ENCODE measurements around the gene TMEM52.
"Not testable (repeated sequence)": the region's sequence is repeated elsewhere in the genome, so short reads cannot be mapped to it uniquely, and the experiment has no call there.

Gene TMEM52

DNA sequence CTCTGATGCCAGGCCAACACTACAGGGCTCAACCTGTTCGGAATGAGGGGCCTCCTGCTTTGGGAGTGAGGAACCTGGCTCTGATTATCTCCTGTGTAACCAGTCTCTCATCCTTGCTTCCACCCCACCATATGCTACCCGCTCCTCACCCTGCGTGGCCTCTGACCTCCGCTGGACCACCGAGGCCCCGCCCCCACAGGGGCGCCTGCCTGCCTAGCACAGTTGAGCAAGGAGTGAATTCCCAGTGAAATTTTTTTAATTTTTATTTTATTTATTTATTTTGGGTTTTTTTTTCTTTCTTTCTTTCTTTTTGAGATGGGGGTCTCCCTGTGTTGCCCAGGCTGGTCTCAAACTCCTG is 26.3 kb downstream of the TMEM52 start:
- DNase-seq: no peak

DNA sequence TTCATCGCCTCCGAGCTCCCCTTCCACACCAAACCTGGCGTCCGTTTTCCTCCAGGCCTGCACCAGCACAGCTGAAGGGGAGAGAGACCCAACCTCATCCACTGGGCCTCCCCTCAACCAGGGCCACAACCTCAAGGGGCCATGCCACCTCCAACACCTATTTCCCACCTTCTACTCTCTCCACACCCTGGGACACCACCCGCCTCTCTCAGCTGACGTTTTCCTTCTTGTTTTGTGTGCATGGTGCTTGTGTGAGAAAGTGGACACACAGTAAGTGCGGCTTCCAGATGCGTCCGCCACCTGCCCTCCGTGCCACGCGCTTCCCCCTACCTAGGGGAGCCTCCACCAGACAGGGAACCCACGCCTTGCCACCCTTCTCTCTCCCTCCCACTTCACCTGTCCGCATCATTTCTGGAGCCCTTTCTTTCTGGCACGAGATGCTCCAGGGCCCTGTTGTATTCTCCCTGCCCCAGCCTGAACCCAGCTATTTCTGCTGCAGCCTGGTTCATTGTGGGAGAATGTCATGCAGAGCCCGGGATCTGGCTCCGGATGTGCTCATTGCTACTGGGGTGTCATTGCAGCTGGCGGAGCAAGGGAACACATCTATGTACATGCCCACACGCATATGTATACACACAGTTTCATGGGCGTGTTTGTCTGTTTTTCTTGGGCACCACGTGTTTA is 26.9 kb downstream of the TMEM52 start:
- peak; percentile 30 for DNase-seq

DNA sequence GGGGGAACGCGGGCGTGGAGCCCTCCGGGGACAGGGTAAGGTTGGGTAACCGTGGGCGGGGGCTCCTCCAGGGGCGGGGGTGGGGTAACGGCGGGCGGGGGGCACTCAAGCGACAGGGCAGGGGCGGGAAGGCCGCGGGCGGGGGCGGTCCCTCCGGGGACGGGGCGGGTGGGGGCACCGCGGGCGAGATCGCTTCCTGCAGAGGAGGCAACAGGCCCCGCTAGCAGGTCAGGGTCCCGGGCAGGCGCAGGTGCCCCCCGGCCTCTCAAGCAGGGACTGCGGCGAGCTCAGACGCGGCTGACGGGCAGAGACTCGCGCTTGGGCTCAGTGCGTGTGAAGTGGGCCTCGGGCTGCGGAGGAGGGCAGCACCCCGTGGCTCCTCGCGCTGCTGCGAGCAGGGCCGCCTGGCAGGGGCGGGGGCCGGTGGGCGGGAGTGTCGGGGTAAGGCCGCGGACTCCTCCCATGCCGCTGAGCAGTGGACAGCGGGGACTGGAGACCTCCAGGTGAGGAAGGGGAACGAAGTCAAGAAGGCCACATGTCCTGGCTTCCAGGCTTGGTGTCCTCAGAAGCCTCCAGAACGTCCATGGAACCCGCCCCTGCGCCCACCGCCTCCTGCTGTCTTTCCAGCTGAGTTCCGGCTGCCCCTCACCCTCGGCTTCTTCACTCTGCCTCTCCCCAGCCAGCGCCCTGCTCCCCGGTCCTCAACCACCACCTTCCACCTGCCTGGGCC is 27.6 kb downstream of the TMEM52 start:
- DNase-seq: peak; percentile 73

DNA sequence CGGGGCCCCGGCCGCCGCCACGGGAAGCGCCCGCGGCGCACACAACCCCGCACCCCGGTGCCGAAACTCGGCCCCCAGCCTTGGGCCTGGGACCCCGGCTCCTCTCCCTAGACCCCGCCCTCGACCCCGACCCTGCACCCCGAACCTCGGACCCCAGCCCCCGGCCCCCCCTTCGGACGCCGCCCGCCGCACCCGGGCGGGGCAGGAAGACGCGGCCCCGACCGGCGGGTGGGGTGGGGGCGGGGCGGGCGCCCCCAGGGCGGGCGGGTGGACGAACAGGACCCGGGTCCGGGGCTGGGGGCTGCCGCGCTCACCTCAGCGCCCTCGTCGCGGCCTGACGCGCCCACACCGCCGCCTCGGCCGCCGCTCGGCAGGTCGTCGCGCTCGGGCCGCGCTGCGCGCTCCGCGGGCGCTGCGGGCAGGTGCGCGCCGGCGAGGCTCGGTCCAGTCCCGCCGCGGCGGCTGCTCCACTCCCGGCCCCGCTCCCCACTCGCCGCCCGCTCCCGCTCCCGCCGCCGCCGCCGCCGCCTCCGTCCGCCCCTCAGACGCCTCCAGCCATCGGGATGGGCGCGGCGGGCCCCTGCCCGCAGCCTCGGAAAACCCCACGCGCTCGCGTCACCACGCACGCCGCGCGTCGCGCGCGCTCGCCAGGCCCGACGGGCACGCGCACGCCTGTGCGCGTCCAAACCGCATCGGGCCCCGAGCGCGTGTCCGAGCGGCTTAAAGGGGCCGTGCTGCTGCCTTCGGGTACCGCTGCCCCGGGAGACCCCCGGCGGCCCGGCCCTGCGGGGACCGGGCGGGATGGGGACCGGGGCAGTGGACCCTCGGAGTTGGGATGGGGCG is 28.4 kb downstream of the TMEM52 start, which contains the start of gene GNB1:
TSS of gene GNB1 (minus strand) at position 582 of the 843 bp plus-strand sequence. CDS start 65,634 bp downstream, outside the sequence.
- DNase-seq: peak; percentile 88

DNA sequence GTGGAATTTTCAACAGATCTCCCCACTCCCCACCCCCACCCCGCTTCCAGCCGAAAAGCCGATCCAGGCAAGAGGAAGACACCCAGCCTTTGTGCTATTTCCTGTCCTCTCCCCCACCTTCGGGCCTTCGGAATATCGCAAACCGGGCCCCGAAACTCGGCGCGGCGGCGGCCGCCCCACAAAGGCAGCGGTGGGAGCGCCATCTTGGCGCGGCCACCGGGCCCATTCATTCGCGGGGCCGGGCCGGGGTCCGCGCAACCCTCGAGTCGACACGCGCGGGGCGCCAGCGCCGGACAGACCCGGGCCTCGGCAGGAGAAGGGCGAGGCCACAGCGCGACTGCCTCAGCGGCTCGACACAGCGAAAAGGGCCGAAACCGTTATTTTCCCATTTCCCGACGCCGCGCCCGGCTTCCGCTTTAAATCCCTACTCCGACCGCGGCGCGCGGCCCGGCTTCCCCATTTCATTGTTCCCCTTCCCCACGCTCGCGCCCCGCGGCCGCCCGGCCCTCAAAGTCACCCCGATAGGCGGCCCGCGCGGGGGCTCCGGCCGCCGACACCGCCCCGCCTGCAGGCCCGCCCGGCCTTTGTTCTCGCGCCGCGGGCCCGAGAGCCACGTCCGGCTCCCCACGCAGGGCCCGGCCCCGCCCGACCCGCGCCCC is 29.1 kb downstream of the TMEM52 start:
- peak; percentile 48 for DNase-seq

DNA sequence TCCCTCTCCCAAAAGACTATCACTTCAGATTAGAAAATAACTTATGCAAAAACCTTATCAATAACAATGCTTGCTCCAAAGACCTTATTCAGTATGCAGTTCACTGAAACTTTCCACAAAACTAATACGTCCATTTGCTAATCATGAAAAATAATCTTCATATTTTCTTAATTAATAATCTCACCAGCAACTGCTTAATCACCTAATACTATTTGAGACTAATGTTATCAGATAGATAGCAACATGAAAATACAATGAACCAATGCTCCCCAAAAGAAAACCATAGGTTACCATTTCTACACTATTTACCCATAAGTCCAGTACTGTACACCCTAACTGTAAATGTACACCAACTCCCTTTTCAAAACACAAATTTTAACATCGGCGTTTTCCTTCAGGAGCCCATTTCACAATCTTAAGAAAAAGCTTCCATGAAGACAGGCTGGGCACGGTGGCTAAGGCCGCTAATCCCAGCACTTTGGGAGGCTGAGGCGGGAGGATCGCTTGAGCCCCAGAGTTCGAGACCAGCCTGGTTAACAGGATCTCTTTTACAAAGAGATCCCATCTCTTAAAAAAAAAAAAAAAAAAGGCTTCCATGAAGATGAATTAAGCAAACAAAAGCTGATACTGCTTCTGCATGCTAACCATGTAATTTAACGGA is 29.9 kb downstream of the TMEM52 start:
- DNase-seq: no peak

DNA sequence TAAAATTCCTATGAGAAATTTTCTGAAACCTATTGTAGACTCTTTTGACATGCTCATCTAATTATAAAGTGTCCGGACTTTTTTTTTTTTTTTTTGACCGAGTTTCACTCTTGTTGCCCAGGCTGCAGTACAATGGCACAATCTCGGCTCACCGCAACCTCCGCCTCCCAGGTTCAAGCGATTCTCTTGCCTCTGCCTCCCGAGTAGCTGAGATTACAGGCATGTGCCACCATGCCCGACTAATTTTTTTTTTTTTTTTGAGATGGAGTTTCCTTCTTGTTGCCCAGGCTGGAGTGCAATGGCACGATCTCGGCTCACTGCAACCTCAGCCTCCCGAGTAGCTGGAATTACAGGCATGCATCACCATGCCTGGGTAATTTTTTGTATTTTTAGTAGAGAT is 35.2 kb downstream of the TMEM52 start:
- not testable (repeated sequence) for DNase-seq

DNA sequence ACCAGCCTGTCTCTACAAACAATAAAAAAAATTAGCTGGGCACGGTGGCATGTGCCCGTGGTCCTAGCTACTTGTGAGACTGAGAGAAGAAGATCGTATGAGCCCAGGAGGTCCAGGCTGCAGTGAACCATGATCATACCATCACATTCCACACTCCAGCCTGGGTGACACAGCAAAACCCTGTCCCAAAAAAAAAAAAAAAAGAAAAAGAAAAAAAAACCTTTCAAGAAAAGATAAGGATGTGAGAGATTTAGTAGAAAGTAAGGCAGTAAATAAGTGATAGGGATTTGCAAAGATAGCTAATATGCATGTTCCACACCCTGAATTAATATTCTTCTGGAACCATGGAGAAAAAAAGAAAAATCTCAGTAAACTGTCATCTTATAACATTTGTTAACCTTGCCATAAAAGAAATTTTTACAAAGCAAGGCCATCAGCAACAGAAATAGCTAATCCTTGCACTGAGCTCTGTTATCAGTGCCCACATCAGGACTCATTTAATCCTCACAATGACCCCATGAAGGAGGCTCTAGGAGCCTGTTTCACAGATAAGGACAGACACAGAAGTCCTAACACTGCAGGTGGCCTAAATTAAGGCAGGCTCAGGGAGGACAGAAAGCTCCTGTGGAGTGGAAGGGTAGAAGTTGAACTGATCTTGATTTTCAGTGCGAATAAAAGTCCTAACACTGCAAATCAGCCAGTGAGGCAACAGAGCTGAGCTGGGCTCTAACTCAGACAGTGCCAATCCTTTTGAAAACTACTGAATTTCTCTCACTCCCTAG is 35.8 kb downstream of the TMEM52 start:
- no peak for DNase-seq

DNA sequence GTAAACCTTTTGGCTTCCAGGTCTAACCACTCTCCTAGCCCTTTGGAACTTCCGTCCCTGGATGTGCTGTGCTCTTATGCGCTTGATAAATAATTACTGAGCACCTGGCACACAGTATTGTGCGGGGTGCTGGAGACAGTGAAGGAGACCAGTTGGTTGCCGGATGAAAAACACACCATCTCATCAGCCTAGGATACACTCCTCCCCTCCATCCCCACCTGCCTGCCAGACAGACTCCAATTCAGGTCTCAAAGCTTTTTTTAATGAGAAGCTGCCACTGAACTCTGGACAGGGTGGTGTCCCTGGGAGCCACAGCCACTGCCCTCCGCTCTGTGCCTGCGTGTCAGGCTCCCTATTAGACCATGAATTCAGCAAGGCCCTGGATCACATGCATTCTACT is 37.4 kb downstream of the TMEM52 start:
- DNase-seq: no peak

DNA sequence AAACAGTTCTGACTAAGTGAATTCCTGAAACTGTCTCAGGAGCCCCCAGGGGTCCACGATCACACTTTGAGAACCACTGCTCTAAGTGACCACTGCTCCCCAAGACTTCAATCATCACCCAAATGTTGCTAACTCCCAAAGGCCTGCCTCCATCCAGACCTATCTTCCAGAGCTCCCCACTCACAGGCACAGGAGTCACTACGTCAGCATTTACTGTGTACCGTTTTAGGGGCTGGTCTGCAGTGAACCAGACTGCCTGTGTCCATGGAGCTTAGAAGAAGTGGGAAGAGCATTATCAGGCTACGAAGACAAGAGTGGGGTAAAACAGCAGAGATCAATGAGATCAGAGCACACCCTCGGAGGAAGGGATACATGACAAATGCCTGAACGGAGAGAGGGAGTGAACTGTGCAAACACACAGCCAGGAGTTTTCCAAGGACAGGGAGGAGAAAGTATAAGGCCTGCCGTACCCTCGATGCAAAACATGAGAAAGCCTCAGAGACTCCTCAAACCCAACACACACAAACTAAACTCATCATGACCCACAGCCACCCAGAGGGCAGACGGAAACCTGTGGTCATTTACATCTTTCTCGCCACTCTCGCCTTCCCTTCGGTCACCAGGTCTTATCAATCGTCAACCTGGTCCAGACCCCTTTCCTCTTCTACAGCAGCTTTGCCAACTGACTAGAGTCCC is 38.3 kb downstream of the TMEM52 start:
- no peak for DNase-seq

DNA sequence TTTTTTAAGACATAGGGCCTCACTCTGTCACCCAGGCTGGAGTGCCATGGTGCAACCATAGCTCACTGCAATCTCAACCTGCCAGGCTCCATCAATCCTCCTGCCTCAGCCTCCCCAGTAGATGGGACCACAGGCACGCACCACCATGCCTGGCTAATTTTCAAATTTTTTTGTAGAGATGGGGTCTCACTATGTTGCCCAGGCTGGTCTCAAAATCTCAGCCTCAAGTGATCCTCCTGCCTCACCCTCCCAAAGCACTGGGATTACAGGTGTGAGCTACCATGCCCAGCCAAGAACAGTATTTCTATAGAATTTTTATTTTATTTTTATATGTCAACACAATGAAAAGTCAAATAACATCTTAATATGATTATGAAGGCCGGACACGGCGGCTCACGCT is 39.1 kb downstream of the TMEM52 start:
- DNase-seq: no peak

DNA sequence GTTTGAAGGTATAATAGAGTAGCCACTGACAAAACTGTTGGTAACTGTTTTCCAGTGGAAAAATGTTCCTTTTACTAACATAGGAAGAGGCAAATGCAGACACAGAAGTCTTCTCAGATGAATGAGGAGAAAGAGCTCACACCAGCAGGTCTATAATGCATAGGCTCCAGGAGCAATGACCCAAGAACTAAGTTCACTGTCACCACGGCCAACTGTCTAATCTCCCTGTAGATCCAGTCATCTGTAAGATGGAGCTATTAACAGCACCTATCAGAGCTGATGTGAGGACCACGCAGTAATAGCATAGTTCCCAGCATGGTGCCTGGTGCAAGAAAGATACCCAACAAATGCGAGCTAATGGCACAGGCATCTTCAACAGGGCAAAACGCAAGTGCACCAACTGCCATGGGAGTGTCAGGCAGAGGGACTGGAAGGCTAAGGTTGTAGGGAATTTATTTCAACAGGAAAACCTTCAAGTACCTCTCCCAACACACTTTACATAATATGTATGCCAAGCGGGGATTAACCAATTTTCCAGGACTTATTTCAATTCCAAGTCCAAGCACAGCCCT is 41.1 kb downstream of the TMEM52 start:
- DNase-seq: no peak

DNA sequence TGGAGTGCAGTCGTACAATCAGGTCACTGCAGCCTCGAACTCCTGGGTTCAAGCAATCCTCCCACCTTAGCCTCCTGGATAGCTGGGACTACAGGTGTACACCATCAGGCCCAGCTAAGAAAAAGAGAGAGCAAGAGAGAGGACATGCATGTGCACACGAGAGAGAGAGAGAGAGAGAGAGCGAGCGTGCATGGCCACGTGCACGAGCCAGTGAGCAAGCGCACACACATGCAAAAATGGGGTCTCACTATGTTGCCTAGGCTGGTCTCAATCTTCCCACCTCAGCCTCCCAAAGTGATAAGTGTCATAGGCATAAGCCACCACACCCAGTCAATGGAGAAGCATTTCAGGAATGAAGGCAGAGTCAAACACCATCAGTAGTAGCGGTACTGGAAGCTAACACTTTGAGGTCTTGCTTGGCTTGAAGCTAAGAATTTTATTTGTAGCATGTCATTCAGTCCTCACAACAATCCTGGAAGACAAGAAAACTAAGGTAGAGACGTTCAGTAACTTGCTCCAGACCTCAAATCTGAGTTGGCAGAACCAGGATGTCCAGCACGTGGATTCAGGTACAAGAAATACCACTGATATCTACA is 42.6 kb downstream of the TMEM52 start:
- DNase-seq: no peak

DNA sequence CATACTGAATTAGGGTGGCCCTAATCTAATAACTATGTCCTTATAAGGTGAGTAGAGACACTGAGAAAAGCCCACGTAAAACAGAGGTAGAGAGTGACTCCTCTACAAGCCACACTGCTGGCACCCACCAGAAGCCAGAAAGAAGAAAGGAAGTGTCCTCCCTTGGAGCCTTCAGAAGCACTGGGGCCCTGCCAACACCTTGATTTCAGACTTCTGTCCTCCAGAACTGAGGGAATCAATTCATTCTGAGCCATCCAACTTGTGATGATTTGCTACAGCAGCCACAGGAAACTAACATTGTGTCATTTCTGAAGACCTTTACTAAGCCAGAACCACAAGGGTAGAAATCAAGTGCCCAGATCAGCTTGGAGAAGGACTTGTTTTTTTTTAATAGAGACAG is 43.1 kb downstream of the TMEM52 start:
- peak; percentile 33 for DNase-seq

DNA sequence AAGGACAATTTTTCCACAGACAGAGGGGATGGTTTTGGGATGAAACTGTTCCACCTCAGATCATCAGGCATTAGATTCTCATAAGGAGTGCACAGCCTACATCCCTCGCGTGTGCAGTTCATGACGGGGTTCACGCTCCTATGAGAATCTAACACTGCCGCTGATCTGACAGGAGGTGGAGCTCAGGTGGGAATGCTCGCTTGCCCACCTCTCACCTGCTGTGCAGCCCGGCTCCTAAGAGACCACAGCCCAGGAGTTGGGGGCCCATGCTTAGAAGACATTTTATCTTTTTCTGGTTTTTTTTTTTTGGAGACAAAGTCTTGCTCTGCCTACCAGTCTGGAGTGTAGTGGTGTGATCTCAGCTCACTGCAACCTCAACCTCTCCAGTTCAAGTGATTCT is 44.2 kb downstream of the TMEM52 start:
- DNase-seq: no peak

DNA sequence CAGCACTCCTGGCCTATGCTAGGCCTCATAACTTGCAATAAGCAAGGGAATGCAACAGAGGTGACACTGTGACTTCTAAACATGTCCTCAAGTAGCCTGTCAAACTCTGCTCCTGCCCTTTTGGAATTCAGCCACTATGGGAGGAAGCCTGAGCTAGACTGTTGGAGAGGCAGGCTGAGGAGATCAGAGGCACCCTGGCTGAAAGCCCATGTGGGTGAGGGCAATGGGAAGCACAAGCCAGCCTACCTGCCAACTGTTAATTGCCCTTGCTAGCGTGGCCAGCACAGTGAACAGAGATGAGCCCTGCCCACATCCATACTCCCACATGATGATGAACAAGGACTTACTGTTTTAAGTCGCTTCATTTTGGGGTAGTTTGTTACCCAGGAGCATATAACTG is 45.9 kb downstream of the TMEM52 start:
- no peak for DNase-seq

DNA sequence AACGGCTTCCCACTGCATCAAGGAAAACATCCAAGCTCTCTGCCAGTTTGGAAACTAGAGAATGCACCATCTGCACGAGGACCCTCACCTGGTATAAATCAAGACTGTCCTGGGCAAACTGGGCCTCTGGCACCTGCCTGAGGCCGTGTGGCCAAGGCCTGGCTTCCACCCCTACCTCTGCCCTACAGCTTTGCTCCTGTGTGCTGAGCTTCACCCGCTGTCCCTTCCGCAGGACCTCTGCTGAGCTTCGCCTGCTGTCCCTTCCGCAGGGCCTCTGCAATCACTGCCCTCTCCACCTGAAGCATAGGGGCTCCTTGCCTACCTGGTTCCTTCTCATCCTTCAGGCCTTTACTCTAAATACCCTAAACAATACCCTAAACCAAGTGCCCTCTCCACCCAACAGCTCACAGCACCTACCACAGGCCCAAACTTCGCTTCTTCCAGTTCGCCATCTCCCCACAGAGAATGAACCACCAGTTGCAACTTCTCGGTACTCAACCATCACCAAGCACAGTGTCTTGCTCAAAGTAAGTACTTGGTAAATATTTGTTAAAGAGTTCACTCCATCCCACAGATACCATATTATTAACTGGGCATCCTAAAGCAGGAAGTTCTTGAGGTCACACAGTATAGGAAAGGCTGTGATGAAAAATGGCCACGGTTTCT is 46.6 kb downstream of the TMEM52 start:
- no peak for DNase-seq

DNA sequence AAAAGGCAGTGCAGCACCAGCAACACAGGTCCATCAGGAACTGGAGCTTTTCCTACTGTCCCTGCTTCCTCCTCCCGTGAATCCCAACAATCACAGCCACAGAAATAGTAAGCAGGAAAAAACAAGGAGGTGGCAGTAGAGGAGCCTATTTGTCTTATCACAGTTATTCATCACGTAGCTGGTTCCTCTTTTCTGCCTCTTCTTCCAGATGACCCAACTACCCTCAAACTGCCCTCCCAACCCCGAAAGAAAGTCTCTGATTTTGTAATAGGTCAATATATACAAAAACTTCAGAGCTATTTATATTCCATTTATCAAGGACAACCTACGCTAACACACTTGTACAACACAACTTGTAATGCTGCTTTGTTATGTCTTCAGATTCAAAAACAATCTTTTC is 49.6 kb downstream of the TMEM52 start:
- DNase-seq: no peak

All from activated naive CD4-positive, alpha-beta T cell treated with Interleukin-2 at 50 U/mL for 16 hours (primary cell).